Chondrocyte (in vitro differentiated cells): ENCODE results near the gene LDLRAD4. TPM values are rescaled to one million over a fixed set of nuclear protein-coding genes. Genes with fewer than 3 reads are reported as not detected.

Experiments used
- DNase-seq: peaks from one replicate; pipeline ENCODE4 v3.0.0; 2021; ENCODE audit warnings: mixed read lengths, low spot score
- H3K27ac Mint-ChIP-seq: one replicate; pipeline ENCODE4 v1.8.0; 2021; ENCODE audit warnings: mild to moderate bottlenecking, moderate library complexity, mixed read lengths; ENCODE audit not compliant: unreplicated experiment
- H3K27me3 Mint-ChIP-seq: 2 replicates; pipeline ENCODE4 v1.8.0; 2021; ENCODE audit warnings: low read depth, mixed read lengths
- H3K36me3 Mint-ChIP-seq: 2 replicates; pipeline ENCODE4 v1.8.0; 2021; ENCODE audit warnings: low read depth, mixed read lengths
- H3K4me1 Mint-ChIP-seq: 2 replicates; pipeline ENCODE4 v1.8.0; 2021; ENCODE audit warnings: low read depth, mild to moderate bottlenecking, mixed read lengths
- H3K4me3 Mint-ChIP-seq: one replicate; pipeline ENCODE4 v1.8.0; 2021; ENCODE audit warnings: mild to moderate bottlenecking, moderate library complexity, mixed read lengths; ENCODE audit not compliant: unreplicated experiment
- H3K9me3 Mint-ChIP-seq: 2 replicates; pipeline ENCODE4 v1.8.0; 2021; ENCODE audit warnings: low read depth, mixed read lengths
- total RNA-seq: library from RNA; stranded (reverse); gene quantifications from 3 replicates; pipeline ENCODE4 v1.2.1, GENCODE V29; 2021
- TF ChIP-seq, protein P1 (sequence below): fragments of 200-600 bp; sonication (generic); IDR thresholded peaks from 2 replicates; pipeline ENCODE4 v1.5.0; 2021; ENCODE audit warnings: antibody characterized with exemption, mild to moderate bottlenecking, moderate library complexity

Gene LDLRAD4
- total RNA-seq, 1 donor from 2014 or later: 80.5 TPM

DNA sequence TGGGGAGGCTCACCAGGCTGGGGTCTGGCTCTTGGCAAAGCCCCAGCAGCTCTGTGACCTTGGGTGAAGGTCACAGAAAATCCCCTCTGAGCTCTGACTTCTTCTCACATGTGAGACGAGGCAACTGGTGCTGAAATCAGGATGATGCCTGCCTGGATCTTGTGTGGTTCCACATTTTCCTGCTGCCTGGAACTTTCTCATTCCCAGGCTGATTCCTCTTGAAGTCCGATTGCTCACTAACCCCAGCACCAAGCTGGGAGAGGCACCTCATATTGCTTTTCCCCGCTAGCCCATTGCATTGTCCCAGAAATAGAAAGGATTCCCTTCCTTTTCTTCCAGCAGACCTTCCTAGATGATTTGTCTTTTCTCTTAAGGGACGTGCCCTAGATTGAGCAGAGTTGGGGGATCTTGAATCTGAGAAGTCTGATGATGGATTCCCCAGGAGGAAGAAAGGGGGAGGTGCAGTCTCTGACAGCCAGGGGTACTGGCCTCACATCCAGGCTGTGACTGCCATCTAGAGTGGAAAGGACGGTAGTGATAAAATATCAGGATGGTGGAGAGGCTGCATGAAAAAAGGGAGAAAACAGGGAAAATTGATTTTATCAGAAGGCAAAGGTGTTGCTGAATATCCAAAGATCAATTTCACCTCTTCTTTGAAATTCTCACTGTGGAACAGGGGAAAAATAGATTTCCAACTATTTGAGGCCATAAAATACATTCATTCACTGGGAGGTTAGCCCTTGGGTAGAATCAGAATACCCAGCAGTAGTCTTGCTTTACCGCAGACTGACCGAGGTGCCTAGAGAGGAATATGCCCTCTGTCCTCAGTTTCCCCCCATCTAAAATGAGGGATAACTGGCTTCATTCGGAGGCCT, 411.5 kb downstream of the LDLRAD4 start:
- peak overlapping the region; percentile 75 for H3K27ac Mint-ChIP-seq
- TF ChIP-seq, protein P1, sequence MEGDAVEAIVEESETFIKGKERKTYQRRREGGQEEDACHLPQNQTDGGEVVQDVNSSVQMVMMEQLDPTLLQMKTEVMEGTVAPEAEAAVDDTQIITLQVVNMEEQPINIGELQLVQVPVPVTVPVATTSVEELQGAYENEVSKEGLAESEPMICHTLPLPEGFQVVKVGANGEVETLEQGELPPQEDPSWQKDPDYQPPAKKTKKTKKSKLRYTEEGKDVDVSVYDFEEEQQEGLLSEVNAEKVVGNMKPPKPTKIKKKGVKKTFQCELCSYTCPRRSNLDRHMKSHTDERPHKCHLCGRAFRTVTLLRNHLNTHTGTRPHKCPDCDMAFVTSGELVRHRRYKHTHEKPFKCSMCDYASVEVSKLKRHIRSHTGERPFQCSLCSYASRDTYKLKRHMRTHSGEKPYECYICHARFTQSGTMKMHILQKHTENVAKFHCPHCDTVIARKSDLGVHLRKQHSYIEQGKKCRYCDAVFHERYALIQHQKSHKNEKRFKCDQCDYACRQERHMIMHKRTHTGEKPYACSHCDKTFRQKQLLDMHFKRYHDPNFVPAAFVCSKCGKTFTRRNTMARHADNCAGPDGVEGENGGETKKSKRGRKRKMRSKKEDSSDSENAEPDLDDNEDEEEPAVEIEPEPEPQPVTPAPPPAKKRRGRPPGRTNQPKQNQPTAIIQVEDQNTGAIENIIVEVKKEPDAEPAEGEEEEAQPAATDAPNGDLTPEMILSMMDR: peak; percentile 92
- no peak overlapping the region for H3K4me3 Mint-ChIP-seq
- peaks cover 6% of the 10 kb centered on the region for H3K36me3 Mint-ChIP-seq
- no peaks in the 10 kb centered on the region for H3K27me3 Mint-ChIP-seq
- no peak for DNase-seq
- no peaks in the 10 kb centered on the region for H3K9me3 Mint-ChIP-seq
- peaks cover 12% of the 10 kb centered on the region for H3K4me1 Mint-ChIP-seq

DNA sequence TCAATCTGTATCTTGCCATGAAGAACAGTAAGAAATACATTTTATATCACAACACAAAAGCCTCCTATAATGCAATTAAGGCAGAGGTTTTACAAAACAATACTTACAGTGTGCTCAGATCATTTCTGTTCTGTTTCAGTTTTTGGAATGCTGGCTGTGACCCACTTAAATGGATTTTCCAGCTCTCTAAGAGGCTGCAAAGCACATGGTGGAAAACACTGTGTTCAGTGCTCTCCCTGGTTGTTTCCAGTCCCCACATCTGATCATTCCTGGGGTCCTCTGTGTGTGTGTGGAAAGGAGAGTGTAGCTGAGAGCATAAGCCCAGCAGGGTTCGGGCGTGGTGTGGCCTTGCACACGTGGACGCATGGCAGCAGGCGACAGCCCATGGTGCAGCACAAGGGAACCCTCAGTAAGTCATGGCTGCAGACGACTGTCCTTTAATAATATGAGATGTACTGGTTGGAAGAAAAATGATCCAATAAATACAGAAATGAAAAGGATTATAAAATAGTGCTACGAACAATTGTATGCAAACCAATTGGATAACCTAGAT, 412.2 kb downstream of the LDLRAD4 start:
- Mint-ChIP-seq H3K4me1 (peaks cover 12% of the 10 kb centered on the region), H3K27ac (no peak overlapping the region), H3K36me3 (peaks cover 6% of the 10 kb centered on the region), H3K4me3 (no peak overlapping the region), H3K27me3 (no peaks in the 10 kb centered on the region), H3K9me3 (no peaks in the 10 kb centered on the region)
- TF ChIP-seq, protein P1: no peak
- no peak for DNase-seq

DNA sequence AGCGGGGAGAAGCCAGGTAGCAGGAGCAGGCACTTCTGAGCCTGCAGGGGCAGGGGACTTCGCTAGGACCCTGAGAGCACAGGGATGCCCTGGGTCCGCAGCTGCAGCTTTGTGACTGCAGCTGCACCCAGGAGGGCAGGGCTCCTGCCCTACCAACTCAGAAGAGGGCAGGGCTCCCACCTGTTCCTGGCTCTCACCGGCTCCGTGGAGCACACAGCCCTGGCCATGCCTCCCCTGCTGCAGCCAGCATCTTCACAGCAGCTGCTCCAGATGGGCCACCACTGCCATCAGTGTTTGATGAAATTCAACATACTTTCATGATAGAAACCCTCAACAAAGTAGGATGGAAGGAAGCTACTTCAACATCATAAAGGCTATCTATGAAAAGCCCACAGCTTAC, 415.1 kb downstream of the LDLRAD4 start:
- H3K4me3 Mint-ChIP-seq: no peak overlapping the region
- peaks cover 12% of the 10 kb centered on the region for H3K4me1 Mint-ChIP-seq
- H3K27me3 Mint-ChIP-seq: no peaks in the 10 kb centered on the region
- H3K36me3 Mint-ChIP-seq: peaks cover 3% of the 10 kb centered on the region
- no peak overlapping the region for H3K27ac Mint-ChIP-seq
- TF ChIP-seq, protein P1: no peak
- DNase-seq: no peak
- no peaks in the 10 kb centered on the region for H3K9me3 Mint-ChIP-seq

DNA sequence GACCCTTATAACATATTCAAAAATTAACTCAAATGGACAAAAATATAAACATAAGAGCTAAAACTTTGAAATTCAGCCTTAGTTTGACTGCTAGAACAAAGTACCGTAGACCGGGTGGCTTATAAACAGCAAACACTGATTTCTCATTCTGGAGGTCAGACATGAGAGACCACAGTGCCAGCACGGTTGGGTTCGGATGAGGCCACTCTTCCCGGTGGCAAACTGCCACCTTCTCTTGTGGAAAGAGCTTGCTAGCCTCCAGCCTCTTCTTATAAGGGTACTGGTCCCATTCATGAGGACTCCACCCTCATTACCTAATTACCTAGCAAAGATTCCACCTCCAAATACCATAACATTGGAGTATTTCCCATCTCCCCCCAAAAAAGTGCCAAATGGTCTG, 416.5 kb downstream of the LDLRAD4 start:
- H3K27me3 Mint-ChIP-seq: no peaks in the 10 kb centered on the region
- no peak overlapping the region for H3K27ac Mint-ChIP-seq
- no peaks in the 10 kb centered on the region for H3K9me3 Mint-ChIP-seq

More for the DNA sequence above, 416.5 kb downstream of the LDLRAD4 start:
- no peak for DNase-seq
- H3K4me3 Mint-ChIP-seq: no peak overlapping the region
- peaks cover 3% of the 10 kb centered on the region for H3K36me3 Mint-ChIP-seq
- peaks cover 3% of the 10 kb centered on the region for H3K4me1 Mint-ChIP-seq
- TF ChIP-seq, protein P1: no peak
